GM20431 (cell line): Measurements from ENCODE around the gene MRPS27.

ENCODE experiments used
- in situ Hi-C: fragments of 300-500 bp; cut with MseI, MboI; formaldehyde crosslinking; loops from one replicate; pipeline ENCODE4 v1.15.0; 2020; ENCODE audit warnings: low sequenced_read_pairs; ENCODE audit not compliant: unreplicated experiment

The MRPS27 gene

DNA sequence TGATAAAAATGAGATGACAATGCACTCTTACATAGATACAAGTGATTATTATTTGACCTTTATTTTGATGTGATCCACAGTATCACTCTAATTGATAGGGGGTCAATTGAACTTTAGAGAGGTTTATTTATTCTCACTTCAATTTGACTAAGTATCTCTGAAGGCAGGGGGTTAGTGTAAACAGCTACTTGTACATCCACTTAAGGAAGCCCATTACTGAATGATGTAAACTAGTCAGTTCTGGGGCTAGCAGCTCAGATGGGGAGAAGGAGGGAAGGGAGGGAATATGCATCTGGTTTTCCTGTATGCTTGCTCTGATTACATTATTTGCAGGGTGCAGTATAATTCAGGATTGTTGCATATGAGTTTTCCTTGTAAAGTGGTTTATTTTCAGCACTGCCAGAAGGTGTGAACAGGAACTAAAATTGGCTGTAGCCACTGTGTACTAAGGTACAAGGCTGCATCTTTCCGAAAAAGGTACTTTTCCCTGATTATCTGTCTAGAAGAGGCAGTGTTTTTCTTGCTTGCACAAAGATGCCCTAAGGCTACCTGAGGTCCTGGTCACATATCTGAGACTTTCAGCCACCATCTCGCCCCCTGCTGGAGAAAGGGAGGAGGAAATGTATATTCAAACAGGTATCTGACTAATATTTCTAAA lies 51.2 kb downstream of the MRPS27 start:
- in situ Hi-C loops: no loop called here

DNA sequence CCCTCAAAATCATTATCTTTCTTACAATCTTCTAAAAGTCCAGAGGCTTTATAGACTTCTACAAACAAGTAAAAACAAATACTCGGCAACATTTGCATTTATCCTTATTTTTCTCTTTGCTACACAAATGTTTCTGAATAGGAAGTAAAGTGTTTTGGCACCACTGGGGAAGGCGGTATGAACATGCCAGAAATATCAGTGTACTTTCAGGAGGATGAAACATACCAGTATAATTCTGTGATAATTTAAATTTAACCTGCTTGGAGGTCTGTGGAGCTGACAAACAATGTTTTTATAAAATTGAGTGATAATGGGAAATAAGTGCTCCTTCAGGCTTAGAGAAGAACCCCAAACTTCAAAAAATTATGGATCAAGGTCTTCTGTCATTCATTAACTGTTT lies 51.8 kb downstream of the MRPS27 start:
- in situ Hi-C loops: no loop called here

DNA sequence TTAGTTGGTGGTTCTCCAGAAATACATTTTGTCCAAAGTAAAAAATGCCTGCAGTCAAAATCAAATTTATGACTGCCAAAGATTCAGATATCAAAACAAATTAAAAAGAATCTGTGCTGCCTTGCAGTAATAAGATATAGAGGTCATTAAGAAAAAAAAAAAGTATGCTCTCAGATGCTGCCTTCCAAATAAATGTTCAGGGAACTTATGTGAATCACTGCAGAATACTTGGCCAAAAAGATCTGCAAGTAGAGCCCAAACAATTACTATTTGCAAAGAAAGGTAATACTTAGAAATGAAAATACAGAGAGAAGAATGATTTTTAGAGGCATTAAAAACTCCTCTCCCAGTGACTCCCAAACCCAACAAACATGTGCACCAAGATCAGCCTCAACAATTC lies 52.4 kb downstream of the MRPS27 start:
- in situ Hi-C loops: no loop called here

DNA sequence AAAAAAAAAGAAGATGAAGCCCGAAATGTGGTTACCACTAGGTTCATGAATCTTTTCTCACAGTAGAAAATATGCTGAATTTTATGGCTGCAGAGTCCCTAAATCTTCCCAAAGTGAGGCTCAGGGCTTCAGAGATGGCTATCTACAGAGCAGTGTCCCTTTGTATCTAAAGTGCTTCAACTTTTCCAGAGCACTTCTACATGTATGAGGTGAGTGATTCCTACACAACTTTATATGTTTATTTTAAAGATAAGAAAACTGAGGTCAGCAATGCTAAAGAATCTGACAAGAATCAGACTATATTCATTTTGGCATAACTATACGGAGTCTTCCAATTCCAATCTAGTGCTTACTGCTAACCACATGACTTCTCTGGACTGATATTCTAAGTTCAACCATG lies 53.2 kb downstream of the MRPS27 start:
- in situ Hi-C loops: no loop called here

DNA sequence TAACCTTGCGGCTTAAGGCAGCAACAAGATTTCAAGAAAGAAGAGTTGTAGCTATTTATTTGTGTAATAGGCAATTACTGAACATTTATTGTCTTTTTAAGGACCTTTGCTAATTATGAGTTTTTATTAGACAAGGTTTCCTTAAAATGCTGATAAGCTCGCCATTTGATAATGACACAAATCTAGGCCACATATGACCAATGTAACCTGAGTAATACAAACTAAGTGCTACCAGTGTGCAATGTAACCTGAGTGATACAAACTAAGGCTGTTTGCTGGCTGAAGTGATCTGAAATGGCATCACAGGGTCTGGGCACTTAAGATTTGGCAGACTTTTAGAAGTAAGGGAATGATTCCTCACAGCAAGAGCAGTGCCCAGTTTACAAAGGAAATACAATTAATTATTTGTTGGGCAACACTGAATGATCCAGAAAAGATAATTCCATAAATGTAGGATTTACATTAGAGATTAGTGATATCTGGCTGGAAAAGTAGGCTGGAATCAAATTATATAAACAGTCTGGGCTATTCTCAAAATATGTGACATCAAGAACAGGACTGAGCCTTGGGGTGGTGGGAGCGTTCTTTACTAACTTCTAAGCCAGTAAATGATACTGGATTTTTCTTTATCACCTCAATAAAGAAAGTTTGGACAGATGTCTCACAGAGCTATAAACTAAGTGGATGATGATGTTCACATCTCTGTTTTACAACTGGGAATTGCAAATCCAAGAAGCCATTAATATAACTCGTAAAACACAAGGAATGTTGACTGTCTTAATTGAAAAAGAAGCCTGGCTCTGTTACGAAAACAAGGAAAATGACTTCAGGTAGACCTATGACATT lies 54.8 kb downstream of the MRPS27 start:
- in situ Hi-C loops: no loop called here

DNA sequence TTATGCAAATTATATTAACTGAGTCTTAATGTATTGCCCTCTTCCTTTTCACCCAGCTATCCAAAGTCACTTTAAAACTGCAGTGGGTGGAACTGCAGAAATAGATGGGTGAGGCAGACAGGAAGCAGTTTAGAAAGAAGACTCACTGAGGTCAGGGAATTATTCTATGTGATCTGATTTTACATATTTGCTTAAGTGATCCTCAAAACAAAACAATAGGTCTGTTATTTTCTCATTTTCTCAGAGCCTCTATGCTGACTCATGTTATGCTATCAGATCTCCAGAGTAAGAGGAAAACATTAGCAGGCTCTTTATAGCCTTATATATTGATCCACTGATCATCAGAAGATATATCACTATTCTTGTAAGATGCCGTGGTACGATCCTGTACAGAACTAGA lies 63.5 kb downstream of the MRPS27 start:
- in situ Hi-C loops: no loop called here

DNA sequence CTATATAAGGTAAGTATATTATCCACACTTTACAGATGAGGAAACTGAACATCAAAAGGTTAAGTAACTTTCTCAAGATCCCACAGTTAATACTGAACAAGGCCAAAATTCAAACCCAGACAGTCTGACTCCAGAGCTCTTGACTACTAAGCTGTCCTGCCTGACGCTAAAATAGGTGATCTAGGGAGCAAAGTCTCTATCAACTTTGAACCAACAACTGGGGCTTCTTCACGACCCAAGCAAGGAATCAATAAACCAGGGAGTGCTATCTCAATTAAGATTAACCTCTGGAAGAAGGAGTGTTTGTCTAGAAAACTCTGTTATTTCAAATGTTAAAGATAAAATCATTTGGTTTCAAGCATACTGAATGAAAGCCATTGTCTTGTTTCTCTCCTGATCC lies 64.4 kb downstream of the MRPS27 start:
- in situ Hi-C loops: no loop called here

DNA sequence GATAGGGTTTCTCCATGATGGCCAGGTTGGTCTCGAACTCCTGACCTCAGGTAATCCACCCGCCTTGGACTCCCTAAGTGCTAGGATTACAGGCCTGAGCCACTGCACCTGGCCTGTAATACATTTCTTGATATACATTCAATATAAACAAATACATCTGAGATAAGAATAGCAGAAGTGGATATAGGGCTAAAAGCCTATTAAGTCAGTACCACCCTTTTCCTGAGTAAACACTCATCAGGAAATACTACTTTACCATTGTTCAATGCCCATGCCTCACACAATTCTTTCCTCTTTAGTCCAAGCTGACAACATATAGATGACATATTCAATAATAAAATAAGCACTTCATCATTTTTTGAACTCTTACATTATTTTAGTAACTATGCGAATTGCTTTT lies 64.8 kb downstream of the MRPS27 start:
- in situ Hi-C loops: no loop called here

DNA sequence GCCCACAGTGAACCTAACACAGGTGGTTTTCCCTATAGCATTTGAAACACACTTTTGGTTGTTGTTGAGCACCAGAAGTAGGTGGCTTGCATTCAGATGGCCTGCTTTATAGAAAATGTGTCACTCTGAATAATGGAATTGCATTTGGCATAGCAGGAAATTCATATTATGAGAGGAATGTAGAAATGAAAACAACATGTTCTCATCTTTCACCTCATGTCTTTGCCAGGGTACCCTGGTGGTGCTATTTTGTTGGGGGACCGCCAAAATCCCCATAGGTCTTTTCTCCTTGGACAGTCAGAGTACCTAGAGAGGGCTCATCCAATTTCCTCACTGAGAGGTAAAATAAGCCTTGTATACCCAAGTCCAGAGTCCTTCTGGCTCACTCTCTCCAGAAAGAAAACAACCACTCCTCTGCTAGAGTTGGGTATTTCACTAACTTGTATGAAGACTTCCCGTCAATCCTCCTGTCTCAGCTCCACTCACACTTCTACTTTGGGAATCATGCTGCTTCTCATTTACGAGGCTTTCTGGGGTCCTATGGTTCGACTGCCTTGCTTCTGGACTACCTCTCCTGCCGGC lies 67.4 kb downstream of the MRPS27 start:
- in situ Hi-C loops: no loop called here

DNA sequence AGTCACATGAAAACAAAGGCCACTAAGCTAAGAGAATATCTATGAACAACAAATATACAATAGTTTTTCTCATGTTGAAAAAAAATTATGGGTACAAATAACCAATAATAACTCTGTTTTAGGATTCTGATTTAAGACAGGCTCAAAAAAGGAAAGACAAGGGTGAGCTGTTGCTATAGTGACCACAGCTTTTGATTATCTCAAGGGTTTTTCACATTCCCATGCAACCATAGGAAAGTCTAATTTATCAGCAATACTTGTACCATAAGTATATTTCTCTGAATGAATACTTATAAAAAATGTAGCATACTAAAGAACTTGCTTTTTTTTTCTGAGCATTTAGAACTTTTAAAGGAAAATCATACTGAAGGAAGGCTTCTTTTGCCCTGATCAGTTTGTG lies 68.0 kb downstream of the MRPS27 start:
- in situ Hi-C loops: no loop called here

DNA sequence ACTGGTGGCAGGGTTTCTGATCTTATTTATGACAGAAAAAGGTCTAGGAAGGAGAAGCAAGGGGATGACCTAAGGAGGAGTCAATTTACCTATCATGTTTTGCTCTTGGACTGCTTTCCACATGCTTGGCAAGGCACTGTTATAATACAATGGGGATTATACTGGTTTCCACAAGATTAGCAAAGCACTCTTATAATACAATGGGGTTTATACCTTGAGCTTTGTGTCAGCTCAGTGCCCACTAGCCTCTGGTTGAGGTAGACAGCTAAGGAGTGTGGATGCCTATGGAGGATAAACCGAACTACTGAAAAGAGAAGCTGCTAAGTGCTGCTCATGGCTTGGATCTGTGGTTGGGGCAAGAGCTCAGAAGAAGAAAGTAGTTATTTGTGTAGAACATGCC lies 68.7 kb downstream of the MRPS27 start:
- in situ Hi-C loops: no loop called here

DNA sequence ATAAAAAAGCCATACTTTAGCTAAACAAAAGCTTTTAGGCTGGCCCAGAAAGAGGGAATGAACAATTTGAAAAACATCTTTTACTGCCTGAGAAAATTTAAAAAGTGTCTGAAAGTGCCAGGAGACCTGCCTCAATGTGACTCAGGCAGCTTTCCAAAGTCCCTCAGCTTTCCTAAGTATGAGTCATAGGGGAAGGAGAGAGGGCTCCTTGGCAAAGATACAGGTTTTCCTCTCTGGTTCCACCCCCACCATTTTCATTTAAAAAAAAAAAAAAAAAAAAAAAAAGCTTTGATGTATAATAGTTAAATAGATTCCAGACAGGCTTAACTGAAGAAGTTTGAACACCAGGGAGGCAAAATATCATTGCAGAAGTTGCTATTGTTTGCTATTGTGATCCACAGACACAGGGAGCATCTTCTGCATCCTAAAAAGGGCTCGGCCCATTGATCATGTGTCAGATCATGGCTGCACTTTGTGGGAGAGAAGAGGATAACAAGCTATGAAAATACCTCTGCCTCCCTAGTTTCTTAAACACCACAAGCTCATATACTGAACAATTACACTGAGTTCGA lies 71.5 kb downstream of the MRPS27 start:
- in situ Hi-C loops: loop anchor here (25.0 kb wide), 1 partner anchor 111 kb away; no protein-coding TSS in a partner anchor

DNA sequence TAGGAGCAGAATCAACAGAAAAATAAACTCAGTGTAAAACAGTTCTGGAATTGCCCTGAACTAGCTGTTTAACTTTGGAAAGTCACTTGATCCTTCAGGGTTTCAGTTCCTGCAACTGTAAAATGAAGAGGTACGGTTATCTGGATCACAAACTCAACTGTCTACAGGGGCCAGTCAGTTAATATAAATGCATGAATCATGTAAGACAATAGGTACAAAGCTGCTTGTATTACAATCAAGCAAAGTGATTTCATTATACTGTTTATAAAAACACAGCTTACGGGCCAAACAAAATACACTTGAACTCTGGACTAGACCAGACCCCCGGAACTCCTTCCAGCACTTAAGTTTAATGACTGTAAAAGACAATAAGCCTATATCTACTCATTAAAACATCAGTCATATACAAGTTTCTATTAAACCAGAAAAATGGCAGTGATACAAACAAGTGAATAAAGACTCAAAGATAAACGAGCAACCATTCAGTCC lies 73.0 kb downstream of the MRPS27 start:
- in situ Hi-C loops: loop anchor here (25.0 kb wide), 1 partner anchor 110 kb away; no protein-coding TSS in a partner anchor

DNA sequence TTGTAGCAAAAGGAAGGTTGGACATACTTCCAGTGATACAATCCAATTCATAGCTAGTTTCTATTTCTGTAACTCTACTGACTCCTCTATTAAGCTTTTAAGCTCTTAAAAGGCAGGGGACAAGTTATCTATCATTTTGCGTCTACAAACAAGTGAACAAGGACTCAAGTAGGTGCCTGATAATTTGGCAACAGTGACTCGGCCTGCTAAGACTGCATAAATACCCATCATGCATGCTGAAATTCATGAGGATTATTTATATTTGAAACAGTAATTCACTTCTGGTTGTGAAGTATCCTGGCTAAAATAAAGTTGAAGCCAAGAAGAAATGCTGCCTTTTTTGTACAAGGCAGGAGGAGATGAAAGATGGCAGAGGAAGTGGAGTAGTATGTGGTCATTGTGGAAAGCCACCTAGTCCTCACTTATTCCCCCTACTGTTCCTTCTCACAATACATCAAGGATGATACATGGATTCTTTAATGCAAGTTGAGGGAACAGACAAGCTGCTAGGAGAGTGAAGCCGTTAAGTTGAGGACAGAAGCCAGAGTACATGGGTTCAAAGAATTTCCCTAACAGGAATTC lies 74.0 kb downstream of the MRPS27 start:
- in situ Hi-C loops: loop anchor here (25.0 kb wide), 1 partner anchor 109 kb away; no protein-coding TSS in a partner anchor

DNA sequence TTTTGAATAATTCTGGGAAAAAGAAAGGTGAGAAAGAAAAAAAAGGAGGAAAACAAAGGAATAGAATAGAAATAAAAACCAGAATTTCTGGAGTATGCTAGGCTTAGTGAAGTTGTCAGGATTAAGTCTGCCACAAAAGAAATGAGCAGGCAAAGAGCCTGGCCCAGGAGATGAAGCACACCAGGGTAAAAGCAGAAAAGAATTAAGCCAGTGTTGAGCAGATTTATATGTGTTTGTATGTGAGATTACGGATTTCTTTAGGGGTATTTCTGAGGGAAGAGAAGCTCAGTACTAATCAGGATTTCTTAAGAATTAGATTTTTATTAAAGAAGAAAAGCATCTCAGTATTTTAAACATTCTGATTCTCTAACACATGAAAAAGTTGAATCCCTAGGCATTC lies 74.5 kb downstream of the MRPS27 start:
- in situ Hi-C loops: loop anchor here (25.0 kb wide), 1 partner anchor 108 kb away; no protein-coding TSS in a partner anchor

DNA sequence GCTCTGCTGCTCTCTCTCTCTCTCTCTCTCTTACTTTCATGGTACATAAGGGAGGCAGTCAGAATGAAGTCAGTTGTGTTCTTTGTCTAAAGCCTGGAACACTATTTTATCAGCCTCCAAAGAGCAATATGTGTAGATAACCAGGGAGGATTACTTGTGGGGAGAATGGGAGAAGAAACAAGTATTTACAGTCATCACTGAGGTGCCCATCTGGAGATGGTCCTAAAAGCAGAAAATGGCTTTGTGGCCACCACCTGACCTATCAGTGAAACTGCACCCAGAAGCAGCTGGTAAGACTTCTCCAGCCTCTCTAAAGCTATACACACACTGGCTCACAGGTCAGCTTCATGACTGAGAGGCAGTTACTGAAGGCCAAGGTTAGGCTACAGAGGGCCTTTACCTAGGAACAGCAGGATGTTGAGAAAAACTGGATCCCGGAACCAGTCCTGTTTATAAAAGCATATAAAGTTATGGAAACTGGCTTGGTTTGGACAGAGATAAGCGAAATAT lies 75.1 kb downstream of the MRPS27 start:
- in situ Hi-C loops: loop anchor here (25.0 kb wide), 1 partner anchor 108 kb away; no protein-coding TSS in a partner anchor

DNA sequence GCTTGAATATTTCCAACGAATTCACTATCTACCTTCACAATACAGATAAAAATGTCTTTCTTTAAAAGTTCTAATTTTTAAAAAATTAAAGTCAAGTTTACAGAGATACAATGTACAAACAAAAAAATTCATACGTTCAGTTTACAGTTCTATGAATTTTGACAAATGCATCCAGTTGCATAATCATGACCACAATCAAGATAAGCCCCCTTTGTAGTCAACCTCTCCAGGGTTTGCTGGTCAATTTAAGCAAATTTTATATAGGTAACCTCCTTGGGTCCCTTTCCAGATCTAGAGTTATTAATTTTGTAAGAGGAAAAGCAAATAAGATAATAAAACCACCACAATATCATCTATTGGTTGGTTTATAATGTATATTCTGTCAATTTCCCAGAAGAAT lies 76.3 kb downstream of the MRPS27 start:
- in situ Hi-C loops: loop anchor here (25.0 kb wide), 1 partner anchor 106 kb away; no protein-coding TSS in a partner anchor

DNA sequence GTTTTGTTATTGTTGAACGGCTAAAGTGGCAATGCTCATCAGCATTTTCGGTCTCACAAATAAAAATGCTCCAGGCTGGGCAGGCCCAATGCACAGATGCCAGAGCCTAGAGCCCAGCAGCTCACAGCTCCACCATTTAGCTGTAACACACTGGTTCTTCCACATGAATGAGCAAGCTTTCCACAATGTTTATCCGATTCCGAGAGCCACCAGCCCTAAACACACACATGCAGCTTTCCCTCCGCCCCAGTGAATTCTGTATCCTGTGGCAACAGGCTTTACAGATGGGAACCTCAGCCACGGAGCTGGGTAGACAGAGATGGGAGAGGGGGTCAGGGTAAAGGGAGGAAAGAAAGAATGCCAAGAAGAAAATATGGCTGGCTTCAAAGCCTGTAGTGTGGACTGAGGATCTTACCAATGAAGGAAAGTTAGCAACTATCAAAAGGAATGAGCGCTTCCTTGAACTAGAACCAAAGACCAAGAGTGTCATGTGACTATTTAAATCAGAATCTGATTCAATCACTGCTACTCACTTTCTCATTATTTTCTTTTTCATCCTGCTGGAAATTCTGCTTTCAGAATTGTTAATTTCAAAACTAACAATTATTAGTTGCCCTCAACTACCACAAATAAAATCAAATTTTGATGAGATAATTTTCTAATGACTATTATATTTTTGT lies 77.1 kb downstream of the MRPS27 start:
- in situ Hi-C loops: loop anchor here (25.0 kb wide), 1 partner anchor 106 kb away; no protein-coding TSS in a partner anchor

DNA sequence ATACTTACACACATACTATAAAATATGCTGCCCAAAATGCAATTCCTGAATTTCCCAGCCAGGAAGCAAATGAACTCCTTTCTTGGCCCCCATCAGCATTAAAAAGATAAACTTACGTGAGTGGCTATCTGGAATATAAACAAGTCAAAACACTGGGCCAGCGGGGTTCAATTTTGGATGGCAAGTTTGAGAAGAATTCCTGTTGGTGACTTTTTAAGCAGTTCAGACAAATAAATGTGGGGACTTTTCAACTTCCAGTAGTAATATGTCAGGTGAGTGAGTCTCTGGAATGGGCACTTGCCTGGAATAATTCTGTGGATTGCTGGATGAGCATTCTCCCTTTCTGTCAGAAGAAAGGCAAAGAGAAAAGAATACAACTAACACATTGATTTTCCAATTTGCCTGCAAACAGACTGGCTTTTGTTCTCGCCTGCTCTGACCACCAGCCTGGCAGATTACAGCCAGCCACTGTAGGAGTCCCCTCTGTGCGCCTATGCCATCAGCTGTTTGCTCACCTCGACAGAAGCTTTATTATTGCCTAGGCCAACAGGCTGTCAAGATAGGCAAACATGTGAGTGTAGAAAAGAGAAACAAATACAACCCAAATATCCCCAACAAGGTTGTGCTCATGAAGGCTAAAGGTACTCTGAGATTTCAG lies 78.6 kb downstream of the MRPS27 start:
- in situ Hi-C loops: loop anchor here (25.0 kb wide), 1 partner anchor 104 kb away; no protein-coding TSS in a partner anchor
